Activated CD4-positive, alpha-beta T cell treated with anti-CD3 and anti-CD28 coated beads, Interleukin-2, amount 50 U/mL, for 16 hours (primary cell): ENCODE measurements around the gene DOCK9.
A peak's percentile ranks its signal among the peaks of the same experiment; 100 is the strongest.
"Not testable (repeated sequence)": the region's sequence is repeated elsewhere in the genome, so short reads cannot be mapped to it uniquely, and the experiment has no call there.

Source experiments
- DNase-seq: peaks from one replicate; pipeline ENCODE4 v3.0.0-alpha.2; 2020

DOCK9 gene

DNA sequence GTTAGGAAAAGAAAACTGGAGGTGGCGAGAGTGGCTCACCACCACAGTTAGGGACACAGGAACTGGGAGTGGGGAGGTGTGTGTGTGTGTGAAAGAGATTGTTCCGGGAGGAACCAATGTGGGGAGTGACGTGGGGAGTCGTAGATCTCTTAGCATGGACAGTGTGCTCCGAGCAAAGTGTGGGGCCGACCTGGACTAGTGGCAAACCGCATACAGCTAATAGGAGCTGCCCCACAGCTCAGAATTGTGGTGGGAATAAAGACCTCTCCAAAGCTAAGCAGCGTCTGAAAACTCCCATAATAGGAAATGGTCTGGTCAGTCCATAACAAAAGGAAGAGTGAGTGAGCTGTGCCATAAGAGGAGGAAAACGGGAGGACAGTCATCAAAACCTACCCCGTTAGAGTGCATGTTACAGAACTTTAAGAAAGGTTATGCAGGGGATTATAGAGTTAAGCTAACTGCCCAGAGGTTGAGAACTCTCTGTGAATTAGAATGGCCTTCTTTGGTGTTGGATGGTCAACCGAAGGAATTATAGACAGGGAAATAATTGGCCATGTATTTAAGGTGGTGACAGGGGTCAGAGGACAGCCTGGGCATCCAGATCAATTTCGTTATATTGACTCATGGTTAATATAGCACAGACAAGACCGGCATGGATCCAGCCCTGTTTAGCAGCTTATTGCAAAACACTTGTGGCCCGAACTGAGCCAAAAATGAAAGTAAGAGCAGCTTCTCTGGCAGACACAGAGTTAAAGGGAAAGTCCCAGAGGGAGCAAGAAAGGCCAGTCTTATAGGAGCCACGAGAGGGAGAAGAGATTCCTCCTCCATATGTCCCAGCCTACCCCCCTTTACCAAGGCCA is 216.5 kb downstream of the DOCK9 start:
- DNase-seq = peak; percentile 31

- DNase-seq = no peak
Observed at GRCh38 chr13:98755729-98756128, 222.1 kb downstream of the DOCK9 start.

GRCh38 chr13:98755116-98755515 is 222.7 kb downstream of the DOCK9 start:
- no peak for DNase-seq

DNA sequence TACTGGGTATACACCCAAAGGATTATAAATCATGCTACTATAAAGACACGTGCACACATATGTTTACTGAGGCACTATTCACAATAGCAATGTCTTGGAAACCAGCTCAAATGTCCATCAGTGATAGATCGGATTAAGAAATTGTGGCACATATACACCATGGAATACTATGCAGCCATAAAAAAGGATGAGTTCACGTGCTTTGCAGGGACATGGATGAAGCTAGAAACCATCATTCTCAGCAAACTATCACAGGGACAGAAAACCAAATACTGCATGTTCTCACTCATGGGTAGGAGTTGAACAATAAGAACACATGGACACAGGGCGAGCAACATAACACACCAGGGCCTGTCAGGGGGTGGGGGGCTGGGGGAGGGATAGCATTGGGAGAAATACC is 223.4 kb downstream of the DOCK9 start:
- not testable (repeated sequence) for DNase-seq

DNA sequence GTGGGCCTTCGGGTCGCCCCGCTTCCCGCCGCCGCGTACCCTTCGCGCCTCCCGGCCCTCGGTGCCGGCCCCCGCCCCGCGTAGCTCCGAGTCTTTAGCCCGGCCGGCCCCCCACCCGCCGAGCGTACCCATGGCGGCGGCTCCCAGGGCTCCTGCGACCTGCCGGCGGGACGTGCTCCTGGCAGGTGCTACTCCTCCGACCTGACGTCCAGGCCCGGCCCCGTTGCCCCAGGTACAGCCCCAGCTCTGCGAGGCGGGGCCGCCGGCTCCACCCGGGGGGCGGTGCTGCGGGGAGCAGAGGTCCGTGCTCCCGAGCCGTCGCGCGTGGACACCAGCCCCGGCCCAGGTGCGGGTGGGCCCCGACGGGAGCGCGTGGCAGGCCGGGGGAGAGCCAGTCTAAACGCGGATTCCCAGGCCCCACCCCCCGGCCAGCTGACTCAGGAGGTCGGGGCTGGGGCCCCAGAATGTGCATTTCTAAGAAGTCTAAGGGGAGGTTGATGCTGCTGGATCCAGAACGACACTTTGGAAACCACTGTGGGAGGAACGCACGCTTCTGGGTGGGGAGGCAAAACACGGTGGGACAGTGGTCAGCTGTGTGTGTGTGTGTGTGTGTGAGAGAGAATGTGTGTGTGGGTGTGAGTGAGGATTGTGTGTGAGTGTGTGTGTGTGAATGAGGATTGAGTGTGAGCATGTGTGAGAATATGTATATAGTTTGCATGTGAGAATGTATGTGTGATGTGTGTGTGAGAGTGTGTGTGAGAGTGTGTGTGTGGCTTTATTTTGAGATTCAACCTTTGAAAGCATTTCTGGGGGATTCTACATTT is 225.2 kb downstream of the DOCK9 start, which contains the start of gene SLC15A1:
Gene SLC15A1, minus strand, starts transcription at position 206 of the 824 bp plus-strand sequence. Its CDS starts 74 bp downstream, at position 132.
- DNase-seq = no peak

GRCh38 chr13:98751861-98752466 is 225.9 kb downstream of the DOCK9 start:
- no peak for DNase-seq

GRCh38 chr13:98751367-98751782 is 226.5 kb downstream of the DOCK9 start:
- no peak for DNase-seq

- no peak for DNase-seq
Observed at GRCh38 chr13:98749501-98749900, 228.4 kb downstream of the DOCK9 start.

DNA sequence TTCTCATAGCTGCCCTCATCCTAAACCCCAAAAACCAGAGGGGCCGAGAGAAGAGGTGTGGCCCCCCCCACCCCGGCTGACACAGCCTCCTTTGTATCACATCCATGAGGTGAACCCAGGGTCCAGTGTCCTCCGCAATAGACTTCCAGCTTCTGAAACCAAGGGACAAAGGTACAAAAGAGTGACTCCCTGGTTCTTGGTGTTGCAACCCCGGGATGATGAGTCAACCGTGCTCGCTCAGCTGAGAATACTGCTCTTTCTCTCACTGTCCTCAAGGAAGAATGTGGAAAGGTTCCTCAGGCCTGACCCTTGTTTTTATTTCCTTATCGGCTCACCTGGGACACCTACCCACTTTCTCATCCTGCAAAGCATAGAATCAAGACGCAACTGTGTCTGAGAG is 230.9 kb downstream of the DOCK9 start:
- no peak for DNase-seq
